ENCODE measurements around the gene VTCN1. TPM values are rescaled to one million over a fixed set of nuclear protein-coding genes. Genes with fewer than 3 reads are reported as not detected.

Gene VTCN1
- total RNA-seq, 1 experiment from 2014 or later, result not detected

- ATAC-seq (no peak), DNase-seq (ENCODE audit: low read depth, low spot score) (no peak)
- in situ Hi-C loops (cut with HindIII; ENCODE audit: low pct_unique_long_range_greater_than_20kb, low sequenced_read_pairs), result no loop called here
- no TSS peak for BruUV-seq (replicated peaks)
- CTCF ChIA-PET, result interaction anchor here (1.0 kb wide), 1 partner anchor 190 kb away, joined by 3 read pairs; no protein-coding TSS in a partner anchor
- Histone ChIP-seq H3K4me3 (ENCODE audit: low read depth in 2 of 2, low read length in 2 of 2) (no peak overlapping the region), H3K27me3 (ENCODE audit: control insufficient read depth, insufficient read depth, low read length) (no peaks in the 10 kb centered on the region), H3K4me1 (ENCODE audit: control insufficient read depth, insufficient read depth, low read length) (no peaks in the 10 kb centered on the region), H3K9me3 (ENCODE audit: control insufficient read depth, insufficient read depth, low read depth, low read length) (no peaks in the 10 kb centered on the region), H3K36me3 (ENCODE audit: control insufficient read depth, insufficient read depth, low read length) (peaks cover 6% of the 10 kb centered on the region; the same call in 1 of the 2 replicates), H3K27ac (ENCODE audit: low read length) (no peak overlapping the region)
- intact Hi-C loops (cut with micrococcal nuclease; ENCODE audit: unreplicated experiment), result no loop called here
- TF ChIP-seq POLR2AphosphoS5 (IDR thresholded peaks at IDR 0.05; ENCODE audit: low read depth, low read length) (no peak), CTCF (IDR thresholded peaks at IDR 0.05) (no peak), REST (IDR thresholded peaks at IDR 0.05; ENCODE audit: insufficient read depth in 1 of 2, low read depth in 2 of 2, low read length in 1 of 2) (no peak), SIN3A (IDR thresholded peaks at IDR 0.05; ENCODE audit: borderline replicate concordance, insufficient read depth, low read depth, low read length) (no peak), TCF7L2 (IDR thresholded peaks at IDR 0.05; ENCODE audit: low read depth, low read length) (no peak)
- POLR2A ChIA-PET, result no interaction called here
Observed at GRCh38 chr1:117094841-117095604, 115.7 kb downstream of the VTCN1 start.

GRCh38 chr1:117093870-117094621 lies 116.7 kb downstream of the VTCN1 start:
- in situ Hi-C loops (cut with HindIII; ENCODE audit: low pct_unique_long_range_greater_than_20kb, low sequenced_read_pairs), result no loop called here
- H3K36me3 ChIP-seq (ENCODE audit: control insufficient read depth, insufficient read depth, low read length), result peaks cover 6% of the 10 kb centered on the region; the same call in 1 of the 2 replicates
- no peaks in the 10 kb centered on the region for H3K27me3 ChIP-seq (ENCODE audit: control insufficient read depth, insufficient read depth, low read length)
- ChIA-PET CTCF (no interaction called here), POLR2A (no interaction called here)
- no peaks in the 10 kb centered on the region for H3K4me1 ChIP-seq (ENCODE audit: control insufficient read depth, insufficient read depth, low read length)
- H3K9me3 ChIP-seq (ENCODE audit: control insufficient read depth, insufficient read depth, low read depth, low read length), result no peaks in the 10 kb centered on the region
- DNase-seq (ENCODE audit: low read depth, low spot score), result no peak
- H3K4me3 ChIP-seq (ENCODE audit: low read depth in 2 of 2, low read length in 2 of 2), result no peak overlapping the region
- intact Hi-C loops (cut with micrococcal nuclease; ENCODE audit: unreplicated experiment), result no loop called here
- no peak for TF ChIP-seq TCF7L2 (IDR thresholded peaks at IDR 0.05; ENCODE audit: low read depth, low read length)
- TF ChIP-seq CTCF (IDR thresholded peaks at IDR 0.05), result peak; percentile 17; the same call in 1 of the 2 replicates
- TF ChIP-seq SIN3A (IDR thresholded peaks at IDR 0.05; ENCODE audit: borderline replicate concordance, insufficient read depth, low read depth, low read length), result no peak
- TF ChIP-seq REST (IDR thresholded peaks at IDR 0.05; ENCODE audit: insufficient read depth in 1 of 2, low read depth in 2 of 2, low read length in 1 of 2), result no peak
- no TSS peak for BruUV-seq (replicated peaks)
- ATAC-seq, result no peak
- H3K27ac ChIP-seq (ENCODE audit: low read length), result no peak overlapping the region

All from Panc1 (cell line).